Small intestine (tissue), 7 donors: Measurements from ENCODE around the gene SCGB1D2. TPM values are rescaled to one million over a fixed set of nuclear protein-coding genes. Genes with fewer than 3 reads are reported as not detected.
A peak's percentile ranks its signal among the peaks of the same experiment; 100 is the strongest.

Source experiments
- DNase-seq, 2 donors: peaks; one replicate each; pipeline versions ENCODE4 v3.0.0 to v3.0.0-alpha.2; 2013
- FAIRE-seq: peaks from 2 replicates; lab custom pipeline; 2012; peaks lifted over from hg19 to GRCh38; lab: Jason Lieb, UNC
- H3K27ac ChIP-seq, 3 donors: one replicate each; pipeline ENCODE4 v1.5.1; 2013; ENCODE audit warnings: low read length in 2 of 3, mild to moderate bottlenecking in 2 of 3, control low read depth in 1 of 3, inconsistent platforms in 1 of 3, low read depth in 1 of 3, moderate library complexity in 1 of 3
- H3K27me3 ChIP-seq, 3 donors: one replicate each; pipeline ENCODE4 v1.6.1; 2013; ENCODE audit warnings: low read length in 3 of 3, inconsistent platforms in 1 of 3; ENCODE audit not compliant: control insufficient read depth in 3 of 3, insufficient read depth in 3 of 3
- H3K36me3 ChIP-seq, 3 donors: one replicate each; pipeline ENCODE4 v1.6.1; 2013; ENCODE audit warnings: low read length in 3 of 3, inconsistent platforms in 1 of 3, low read depth in 1 of 3, mild to moderate bottlenecking in 1 of 3, moderate library complexity in 1 of 3; ENCODE audit not compliant: control insufficient read depth in 3 of 3, insufficient read depth in 2 of 3
- H3K4me1 ChIP-seq, 3 donors: one replicate each; pipeline ENCODE4 v1.6.1; 2013; ENCODE audit warnings: low read length in 2 of 3, inconsistent platforms in 1 of 3, low read depth in 1 of 3, mild to moderate bottlenecking in 1 of 3, moderate library complexity in 1 of 3; ENCODE audit not compliant: control insufficient read depth in 3 of 3, insufficient read depth in 2 of 3
- H3K4me3 ChIP-seq, 3 donors: one replicate each; pipeline ENCODE4 v1.5.1; 2013; ENCODE audit warnings: low read length in 3 of 3, control low read depth in 1 of 3, inconsistent platforms in 1 of 3, low read depth in 1 of 3, mild to moderate bottlenecking in 1 of 3, moderate library complexity in 1 of 3
- H3K9me3 ChIP-seq, 2 donors: one replicate each; pipeline ENCODE4 v1.6.1; 2013; ENCODE audit warnings: low read depth in 1 of 2, low read length in 1 of 2; ENCODE audit not compliant: control insufficient read depth in 2 of 2, insufficient read depth in 1 of 2
- WGBS, 3 donors: extraction: QIAGEN DNeasy Blood & Tissue Kit; methylation state at CpG; one replicate each; pipeline ENCODE4 v1.1.7; 2013; 5-methylcytosine and 5-hydroxymethylcytosine counted together
- polyA plus RNA-seq, 4 donors: library from polyadenylated mRNA; stranded (reverse) in 3 of 4; unstranded in 1 of 4; fragments of 200-250 nt in 3 of 4; fragments of 120-200 nt in 1 of 4; gene quantifications; one replicate each; pipeline versions ENCODE4 v1.2.1 to v1.2.3, GENCODE V29; 2013
- donor health status: healthy with polysubstance abuse.
- donor health status: control.
- donor health status: control.
- donor health status: Bipolar disorder and iron deficiency.
- donor health status: healthy.

The SCGB1D2 gene
- polyA plus RNA-seq, 4 donors = 4.0 TPM; not detected in 3

GRCh38 chr11:62237499-62237898, 4.5 kb upstream of the SCGB1D2 start:
- Histone ChIP-seq H3K4me1 (no peaks in the 10 kb centered on the region), H3K9me3 (no peaks in the 10 kb centered on the region), H3K4me3 (no peak overlapping the region), H3K36me3 (no peaks in the 10 kb centered on the region), H3K27ac (no peak overlapping the region), H3K27me3 (peaks cover 0 to 4% (median 3%) of the 10 kb centered on the region in 3 donors)
- 66 to 68% (median 67%) methylated on average over 4 of the region's 4 CpGs for WGBS, 3 donors
- no peak for DNase-seq
- FAIRE-seq = no peak

- Histone ChIP-seq H3K4me3 (no peak overlapping the region), H3K27ac (no peak overlapping the region), H3K9me3 (no peaks in the 10 kb centered on the region), H3K27me3 (peaks cover 0 to 5% (median 4%) of the 10 kb centered on the region in 3 donors), H3K4me1 (no peaks in the 10 kb centered on the region), H3K36me3 (no peaks in the 10 kb centered on the region)
- WGBS, 3 donors = 83 to 86% (median 84%) methylated on average over 4 of the region's 4 CpGs
- no peak for FAIRE-seq
- DNase-seq = no peak
Observed at GRCh38 chr11:62238151-62238550, 3.9 kb upstream of the SCGB1D2 start.

GRCh38 chr11:62241095-62241494, 944 bp upstream of the SCGB1D2 start:
- Histone ChIP-seq H3K4me1 (no peaks in the 10 kb centered on the region), H3K27ac (no peak overlapping the region), H3K9me3 (no peaks in the 10 kb centered on the region), H3K4me3 (no peak overlapping the region), H3K27me3 (peaks cover 0 to 5% (median 2%) of the 10 kb centered on the region in 3 donors), H3K36me3 (no peaks in the 10 kb centered on the region)
- WGBS, 3 donors = 85 to 89% (median 86%) methylated on average over 3 of the region's 3 CpGs
- FAIRE-seq = no peak
- DNase-seq = no peak

GRCh38 chr11:62245271-62245753, 3.3 kb downstream of the SCGB1D2 start:
- FAIRE-seq = no peak
- no peak overlapping the region for H3K4me3 ChIP-seq
- no peak overlapping the region for H3K27ac ChIP-seq
- H3K9me3 ChIP-seq = no peaks in the 10 kb centered on the region
- peaks cover 0 to 3% (median 2%) of the 10 kb centered on the region in 3 donors for H3K27me3 ChIP-seq
- peak; percentile 5 to 47 for DNase-seq
- H3K36me3 ChIP-seq = no peaks in the 10 kb centered on the region
- 9 to 16% (median 14%) methylated on average over 6 of the region's 6 CpGs for WGBS, 3 donors
- H3K4me1 ChIP-seq = no peaks in the 10 kb centered on the region

- H3K36me3 ChIP-seq = no peaks in the 10 kb centered on the region
- FAIRE-seq (no peak), DNase-seq (no peak)
- WGBS, 3 donors = 49 to 65% (median 52%) methylated on average over 4 of the region's 4 CpGs
- no peaks in the 10 kb centered on the region for H3K4me1 ChIP-seq
- peaks cover 0 to 3% (median 0%) of the 10 kb centered on the region in 3 donors for H3K27me3 ChIP-seq
- H3K9me3 ChIP-seq = peaks cover 4 to 28% of the 10 kb centered on the region in 2 donors
- no peak overlapping the region for H3K27ac ChIP-seq
- no peak overlapping the region for H3K4me3 ChIP-seq
Observed at GRCh38 chr11:62251698-62252097, 9.7 kb downstream of the SCGB1D2 start.

- Histone ChIP-seq H3K4me1 (no peaks in the 10 kb centered on the region), H3K4me3 (no peak overlapping the region), H3K27ac (no peak overlapping the region), H3K27me3 (peaks cover 0 to 3% (median 0%) of the 10 kb centered on the region in 3 donors), H3K9me3 (peaks cover 4 to 28% of the 10 kb centered on the region in 2 donors), H3K36me3 (no peaks in the 10 kb centered on the region)
- DNase-seq (no peak), FAIRE-seq (no peak)
- WGBS, 3 donors = 52 to 72% (median 60%) methylated on average over 3 of the region's 3 CpGs
Observed at GRCh38 chr11:62253999-62254542, 12.0 kb downstream of the SCGB1D2 start.

GRCh38 chr11:62256281-62256680, 14.2 kb downstream of the SCGB1D2 start:
- FAIRE-seq (no peak), DNase-seq (no peak)
- Histone ChIP-seq H3K9me3 (peaks cover 2 to 24% of the 10 kb centered on the region in 2 donors), H3K4me1 (no peaks in the 10 kb centered on the region), H3K4me3 (no peak overlapping the region), H3K36me3 (no peaks in the 10 kb centered on the region), H3K27me3 (no peaks in the 10 kb centered on the region), H3K27ac (no peak overlapping the region)
- 72 to 89% (median 86%) methylated on average over 2 of the region's 2 CpGs for WGBS, 3 donors

GRCh38 chr11:62260261-62260953, 18.4 kb downstream of the SCGB1D2 start:
- Histone ChIP-seq H3K36me3 (no peaks in the 10 kb centered on the region), H3K4me3 (no peak overlapping the region), H3K4me1 (no peaks in the 10 kb centered on the region), H3K27ac (no peak overlapping the region), H3K9me3 (no peaks in the 10 kb centered on the region), H3K27me3 (peaks cover 0 to under 1% (median 0%) of the 10 kb centered on the region in 3 donors)
- DNase-seq (no peak), FAIRE-seq (no peak)
- WGBS, 3 donors = 61 to 71% (median 62%) methylated on average over 6 of the region's 6 CpGs
